HEK293T (cell line): ENCODE results near the gene SETD1B.

ENCODE experiments used
- CTCF ChIA-PET: fragments of 350-600 bp; formaldehyde crosslinking; extraction: SDS; loops from one replicate; lab custom pipeline; 2021; ENCODE audit warnings: antibody characterized with exemption, inconsistent platforms; lab: Yijun Ruan, JAX
- POLR2A ChIA-PET: fragments of 350-600 bp; formaldehyde crosslinking; extraction: SDS; loops from one replicate; lab custom pipeline; 2020; ENCODE audit warnings: antibody characterized with exemption, inconsistent platforms; lab: Yijun Ruan, JAX
- DNase-seq: peaks from one replicate; pipeline ENCODE4 v3.0.0; 2012; ENCODE audit warnings: mixed read lengths; ENCODE audit errors: extremely low spot score
- ARNT ChIP-seq: fragments of 450-650 bp; IDR thresholded peaks from 2 replicates; pipeline ENCODE4 v1.6.1; 2017; ENCODE audit warnings: mild to moderate bottlenecking
- BHLHE40 ChIP-seq: fragments of 450-650 bp; IDR thresholded peaks from 2 replicates; pipeline ENCODE4 v1.6.1; 2016; ENCODE audit warnings: mild to moderate bottlenecking, moderate library complexity, borderline replicate concordance
- CTBP1 ChIP-seq: fragments of 450-650 bp; IDR thresholded peaks from 2 replicates; pipeline ENCODE4 v1.6.1; 2016; ENCODE audit warnings: borderline replicate concordance
- ELF4 ChIP-seq: fragments of 450-650 bp; IDR thresholded peaks from 2 replicates; pipeline ENCODE4 v1.6.1; 2017; ENCODE audit warnings: antibody characterized with exemption
- FOXA1 ChIP-seq: fragments of 450-650 bp; IDR thresholded peaks from 2 replicates; pipeline ENCODE4 v1.6.1; 2016; ENCODE audit warnings: mild to moderate bottlenecking
- FOXK2 ChIP-seq: fragments of 450-650 bp; IDR thresholded peaks from 2 replicates; pipeline ENCODE4 v1.6.1; 2016; ENCODE audit warnings: mild to moderate bottlenecking
- FOXM1 ChIP-seq: fragments of 450-650 bp; IDR thresholded peaks from 2 replicates; pipeline ENCODE4 v1.6.1; 2017; ENCODE audit warnings: mild to moderate bottlenecking, borderline replicate concordance
- HDGF ChIP-seq: fragments of 450-650 bp; IDR thresholded peaks from 2 replicates; pipeline ENCODE4 v1.6.1; 2017; ENCODE audit warnings: antibody characterized with exemption, borderline replicate concordance
- L3MBTL2 ChIP-seq: fragments of 450-650 bp; conservative IDR thresholded peaks from 2 replicates; pipeline ENCODE4 v1.6.1; 2016; ENCODE audit warnings: mild to moderate bottlenecking
- LEF1 ChIP-seq: fragments of 450-650 bp; IDR thresholded peaks from 2 replicates; pipeline ENCODE4 v1.6.1; 2017; ENCODE audit warnings: mild to moderate bottlenecking, borderline replicate concordance
- NFRKB ChIP-seq: fragments of 450-650 bp; IDR thresholded peaks from 2 replicates; pipeline ENCODE4 v1.6.1; 2016; ENCODE audit warnings: mild to moderate bottlenecking, moderate library complexity
- PKNOX1 ChIP-seq: fragments of 450-650 bp; IDR thresholded peaks from 2 replicates; pipeline ENCODE4 v1.6.1; 2016
- SP1 ChIP-seq: fragments of 450-650 bp; IDR thresholded peaks from 2 replicates; pipeline ENCODE4 v1.6.1; 2017
- SUZ12 ChIP-seq: fragments of 450-650 bp; IDR thresholded peaks from 2 replicates; pipeline ENCODE4 v1.6.1; 2016; ENCODE audit warnings: mild to moderate bottlenecking
- TARDBP ChIP-seq: fragments of 450-650 bp; IDR thresholded peaks from 2 replicates; pipeline ENCODE4 v1.6.1; 2016
- ZNF384 ChIP-seq: fragments of 450-650 bp; IDR thresholded peaks from 2 replicates; pipeline ENCODE4 v1.6.1; 2016

SETD1B gene

GRCh38 chr12:121806546-121807423 is 3.0 kb downstream of the SETD1B start:
- no peak for DNase-seq
- CTCF ChIA-PET = interaction anchor here (0.6 to 5.0 kb wide), 3 partner anchors 11 to 356 kb away, joined by 3 to 54 read pairs (median 5); partner anchors contain the start of gene RHOF
- POLR2A ChIA-PET = interaction anchor here (1.4 to 8.0 kb wide), 2 partner anchors 10 to 82 kb away, joined by 4 to 125 read pairs; partner anchors contain the start of genes PSMD9 and RHOF
- no peak for TF ChIP-seq SP1
- TF ChIP-seq CTBP1 = no peak
- no peak for TF ChIP-seq HDGF
- no peak for TF ChIP-seq SUZ12
- TF ChIP-seq NFRKB = no peak
- TF ChIP-seq PKNOX1 = no peak
- TF ChIP-seq ZNF384 = no peak
- no peak for TF ChIP-seq FOXM1
- TF ChIP-seq LEF1 = no peak
- no peak for TF ChIP-seq BHLHE40
- TF ChIP-seq FOXA1 = no peak
- no peak for TF ChIP-seq ELF4
- no peak for TF ChIP-seq FOXK2
- TF ChIP-seq L3MBTL2 = no peak
- TF ChIP-seq ARNT = no peak
- no peak for TF ChIP-seq TARDBP

- TF ChIP-seq PKNOX1 = no peak
- no peak for TF ChIP-seq LEF1
- no peak for TF ChIP-seq FOXA1
- TF ChIP-seq BHLHE40 = no peak
- TF ChIP-seq NFRKB = no peak
- TF ChIP-seq FOXM1 = no peak
- TF ChIP-seq CTBP1 = no peak
- TF ChIP-seq L3MBTL2 = no peak
- no peak for TF ChIP-seq ZNF384
- TF ChIP-seq TARDBP = no peak
- TF ChIP-seq SUZ12 = no peak
- TF ChIP-seq SP1 = no peak
- TF ChIP-seq ARNT = no peak
- no peak for DNase-seq
- ChIA-PET POLR2A (interaction anchor here (8.0 kb wide), 1 partner anchor 11 kb away, joined by 125 read pairs; the partner anchor contains the start of gene RHOF), CTCF (interaction anchor here (5.0 kb wide), 1 partner anchor 12 kb away, joined by 54 read pairs; the partner anchor contains the start of gene RHOF)
These were observed 4.0 kb downstream of the SETD1B start for GRCh38 chr12:121807642-121808347.

GRCh38 chr12:121808623-121809022 is 4.8 kb downstream of the SETD1B start:
- DNase-seq = no peak
- CTCF ChIA-PET = interaction anchor here (5.0 kb wide), 1 partner anchor 13 kb away, joined by 54 read pairs; the partner anchor contains the start of gene RHOF
- TF ChIP-seq ZNF384 = no peak
- TF ChIP-seq TARDBP = no peak
- no peak for TF ChIP-seq SUZ12
- no peak for TF ChIP-seq FOXM1
- TF ChIP-seq ELF4 = no peak
- no peak for TF ChIP-seq HDGF
- TF ChIP-seq ARNT = no peak
- POLR2A ChIA-PET = interaction anchor here (8.0 kb wide), 1 partner anchor 12 kb away, joined by 125 read pairs; the partner anchor contains the start of gene RHOF

GRCh38 chr12:121809712-121810116 is 5.9 kb downstream of the SETD1B start:
- no peak for DNase-seq
- POLR2A ChIA-PET = interaction anchor here (8.0 kb wide), 1 partner anchor 13 kb away, joined by 125 read pairs; the partner anchor contains the start of gene RHOF
- no peak for TF ChIP-seq ELF4
- TF ChIP-seq ARNT = no peak
- no peak for TF ChIP-seq FOXK2
- no peak for TF ChIP-seq FOXA1
- no peak for TF ChIP-seq CTBP1
- TF ChIP-seq BHLHE40 = no peak
- CTCF ChIA-PET = interaction anchor here (0.9 to 5.0 kb wide), 4 partner anchors 14 to 36 kb away, joined by 3 to 125 read pairs (median 30); partner anchors contain the start of gene RHOF

GRCh38 chr12:121810234-121810817 is 6.5 kb downstream of the SETD1B start:
- POLR2A ChIA-PET = interaction anchor here (0.6 to 8.0 kb wide), 3 partner anchors 7 to 14 kb away, joined by 3 to 125 read pairs (median 15); partner anchors contain the start of gene RHOF
- CTCF ChIA-PET = interaction anchor here (0.9 to 3.6 kb wide), 3 partner anchors 15 to 37 kb away, joined by 3 to 125 read pairs (median 5); partner anchors contain the start of gene RHOF
- no peak for TF ChIP-seq ZNF384
- TF ChIP-seq FOXK2 = no peak
- TF ChIP-seq NFRKB = no peak
- TF ChIP-seq ARNT = no peak
- no peak for TF ChIP-seq FOXA1
- no peak for TF ChIP-seq PKNOX1
- no peak for TF ChIP-seq SUZ12
- TF ChIP-seq L3MBTL2 = no peak
- TF ChIP-seq ELF4 = no peak
- TF ChIP-seq SP1 = no peak
- TF ChIP-seq LEF1 = no peak
- no peak for TF ChIP-seq TARDBP
- no peak for TF ChIP-seq CTBP1
- TF ChIP-seq BHLHE40 = no peak
- TF ChIP-seq HDGF = no peak
- TF ChIP-seq FOXM1 = no peak
- DNase-seq = no peak
